ENCODE data around the gene ADGRD2. TPM values are rescaled to one million over a fixed set of nuclear protein-coding genes. Genes with fewer than 3 reads are reported as not detected.

The ADGRD2 gene
- total RNA-seq, 1 experiment from 2014 or later: not detected

DNA sequence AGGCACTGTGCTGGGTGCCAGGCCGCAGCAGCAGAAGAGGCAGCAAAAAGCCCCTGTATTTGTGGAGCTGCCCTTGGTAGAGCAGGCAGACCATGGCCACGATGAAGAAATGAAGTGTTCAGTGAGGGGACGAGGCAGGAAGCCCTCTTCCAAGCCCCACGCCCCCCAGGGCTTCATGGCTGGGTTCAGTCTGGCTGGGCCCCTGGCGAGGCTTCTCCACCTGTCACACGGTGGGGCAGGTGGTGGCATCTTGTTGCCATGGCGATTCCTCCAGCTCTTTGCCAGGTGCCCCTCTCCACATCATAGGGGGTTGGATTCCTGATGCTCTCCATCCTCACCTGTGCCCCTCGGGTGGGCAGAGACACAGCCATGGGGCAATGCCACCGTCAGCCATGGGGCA, 21.5 kb downstream of the ADGRD2 start:
- no peak for TF ChIP-seq EZH2phosphoT487 (IDR thresholded peaks at IDR 0.05; ENCODE audit: borderline replicate concordance, low read length)
- TF ChIP-seq, protein P1, sequence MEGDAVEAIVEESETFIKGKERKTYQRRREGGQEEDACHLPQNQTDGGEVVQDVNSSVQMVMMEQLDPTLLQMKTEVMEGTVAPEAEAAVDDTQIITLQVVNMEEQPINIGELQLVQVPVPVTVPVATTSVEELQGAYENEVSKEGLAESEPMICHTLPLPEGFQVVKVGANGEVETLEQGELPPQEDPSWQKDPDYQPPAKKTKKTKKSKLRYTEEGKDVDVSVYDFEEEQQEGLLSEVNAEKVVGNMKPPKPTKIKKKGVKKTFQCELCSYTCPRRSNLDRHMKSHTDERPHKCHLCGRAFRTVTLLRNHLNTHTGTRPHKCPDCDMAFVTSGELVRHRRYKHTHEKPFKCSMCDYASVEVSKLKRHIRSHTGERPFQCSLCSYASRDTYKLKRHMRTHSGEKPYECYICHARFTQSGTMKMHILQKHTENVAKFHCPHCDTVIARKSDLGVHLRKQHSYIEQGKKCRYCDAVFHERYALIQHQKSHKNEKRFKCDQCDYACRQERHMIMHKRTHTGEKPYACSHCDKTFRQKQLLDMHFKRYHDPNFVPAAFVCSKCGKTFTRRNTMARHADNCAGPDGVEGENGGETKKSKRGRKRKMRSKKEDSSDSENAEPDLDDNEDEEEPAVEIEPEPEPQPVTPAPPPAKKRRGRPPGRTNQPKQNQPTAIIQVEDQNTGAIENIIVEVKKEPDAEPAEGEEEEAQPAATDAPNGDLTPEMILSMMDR (conservative IDR thresholded peaks at IDR 0.05; ENCODE audit: low read depth, low read length): no peak
- TF ChIP-seq EZH2 (IDR thresholded peaks at IDR 0.05; ENCODE audit: low read length, unreplicated experiment): no peak
- BruUV-seq (replicated peaks): no TSS peak
- H3K4me3 ChIP-seq (ENCODE audit: low read length): no peak overlapping the region
- no peak overlapping the region for H3K4me2 ChIP-seq (ENCODE audit: low read length)
- ChIA-PET POLR2A (ENCODE audit: unreplicated experiment) (no interaction called here), CTCF (no interaction called here)
- no peaks in the 10 kb centered on the region for H3K9me2 ChIP-seq (replicated peaks; ENCODE audit: low read length)
- H4K20me1 ChIP-seq (ENCODE audit: low read length): no peaks in the 10 kb centered on the region
- no peak overlapping the region for H3K9ac ChIP-seq (ENCODE audit: low read length)
- H3K79me2 ChIP-seq (ENCODE audit: low read length): no peaks in the 10 kb centered on the region
- no peaks in the 10 kb centered on the region for H3K27me3 ChIP-seq (ENCODE audit: low read length)
- H3F3A ChIP-seq (ENCODE audit: low read length, unreplicated experiment): no peaks in the 10 kb centered on the region
- ATAC-seq (no peak), DNase-seq (no peak)
- no peaks in the 10 kb centered on the region for H3K36me3 ChIP-seq (ENCODE audit: low read depth, low read length)
- no peaks in the 10 kb centered on the region for H3K4me1 ChIP-seq (ENCODE audit: insufficient read depth, low read length)
- H3K27ac ChIP-seq (ENCODE audit: low read length): no peak overlapping the region
- no peaks in the 10 kb centered on the region for H3K9me3 ChIP-seq (ENCODE audit: low read length)
- intact Hi-C loops (cut with micrococcal nuclease): no loop called here
- H2AFZ ChIP-seq (ENCODE audit: low read length): no peak overlapping the region

DNA sequence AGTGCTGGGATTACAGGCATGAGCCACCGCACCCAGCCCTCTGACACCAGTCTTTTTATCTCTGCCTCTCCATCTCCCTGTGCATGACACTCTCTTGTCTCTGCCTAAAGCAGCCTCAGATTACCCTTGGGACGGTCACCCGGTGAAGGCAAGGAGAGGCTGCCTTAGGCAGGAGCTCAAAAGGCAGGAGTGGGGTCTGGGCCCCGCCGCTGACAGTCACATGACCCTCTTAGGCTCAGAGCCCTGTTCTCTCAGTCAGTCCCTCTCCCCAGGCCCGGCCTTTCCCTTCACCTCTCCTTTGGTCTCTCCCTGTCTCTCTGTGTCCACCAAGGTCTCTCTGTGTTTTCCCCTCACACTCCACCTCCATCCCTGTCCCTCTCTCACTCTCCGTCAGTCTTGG, 22.5 kb downstream of the ADGRD2 start:
- H3K9me3 ChIP-seq (ENCODE audit: low read length): no peaks in the 10 kb centered on the region
- ATAC-seq: no peak
- no peak for TF ChIP-seq EZH2phosphoT487 (IDR thresholded peaks at IDR 0.05; ENCODE audit: borderline replicate concordance, low read length)
- no peak for TF ChIP-seq EZH2 (IDR thresholded peaks at IDR 0.05; ENCODE audit: low read length, unreplicated experiment)
- TF ChIP-seq, protein P1 (conservative IDR thresholded peaks at IDR 0.05; ENCODE audit: low read depth, low read length): no peak
- H3K79me2 ChIP-seq (ENCODE audit: low read length): no peaks in the 10 kb centered on the region
- no peaks in the 10 kb centered on the region for H3K9me2 ChIP-seq (replicated peaks; ENCODE audit: low read length)
- H3K4me3 ChIP-seq (ENCODE audit: low read length): no peak overlapping the region
- H2AFZ ChIP-seq (ENCODE audit: low read length): no peak overlapping the region
- no peaks in the 10 kb centered on the region for H3K36me3 ChIP-seq (ENCODE audit: low read depth, low read length)
- POLR2A ChIA-PET (ENCODE audit: unreplicated experiment): no interaction called here
- DNase-seq: no peak
- H4K20me1 ChIP-seq (ENCODE audit: low read length): no peaks in the 10 kb centered on the region
- H3K4me1 ChIP-seq (ENCODE audit: insufficient read depth, low read length): no peaks in the 10 kb centered on the region
- H3K27ac ChIP-seq (ENCODE audit: low read length): no peak overlapping the region
- no peaks in the 10 kb centered on the region for H3K27me3 ChIP-seq (ENCODE audit: low read length)
- intact Hi-C loops (cut with micrococcal nuclease): no loop called here
- H3K9ac ChIP-seq (ENCODE audit: low read length): no peak overlapping the region
- H3F3A ChIP-seq (ENCODE audit: low read length, unreplicated experiment): no peaks in the 10 kb centered on the region
- CTCF ChIA-PET: no interaction called here
- no TSS peak for BruUV-seq (replicated peaks)
- no peak overlapping the region for H3K4me2 ChIP-seq (ENCODE audit: low read length)

DNA sequence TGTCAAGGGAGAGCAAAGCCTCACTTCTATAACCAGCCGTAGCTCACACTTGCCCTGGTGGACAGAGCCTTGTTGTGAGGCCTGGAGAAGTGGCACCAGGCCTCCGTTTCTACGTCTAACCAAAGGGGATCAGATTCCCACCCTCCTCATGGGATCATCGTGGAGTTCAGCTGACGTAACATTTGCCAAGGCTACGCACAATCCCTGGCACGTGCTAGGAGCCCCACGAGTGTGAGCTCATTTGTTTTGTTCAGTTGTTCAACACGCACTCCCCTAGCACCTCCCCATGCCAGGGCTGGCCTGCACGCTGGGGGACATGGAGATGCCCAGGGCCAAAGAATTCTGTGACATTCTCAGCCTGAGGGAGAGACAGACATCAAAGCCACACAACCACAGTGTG, 23.1 kb downstream of the ADGRD2 start:
- no peaks in the 10 kb centered on the region for H3K9me2 ChIP-seq (replicated peaks; ENCODE audit: low read length)
- no peaks in the 10 kb centered on the region for H3K9me3 ChIP-seq (ENCODE audit: low read length)
- no peak overlapping the region for H3K9ac ChIP-seq (ENCODE audit: low read length)
- DNase-seq (no peak), ATAC-seq (no peak)
- H3K4me1 ChIP-seq (ENCODE audit: insufficient read depth, low read length): no peaks in the 10 kb centered on the region
- no peak overlapping the region for H2AFZ ChIP-seq (ENCODE audit: low read length)
- H3K79me2 ChIP-seq (ENCODE audit: low read length): no peaks in the 10 kb centered on the region
- H4K20me1 ChIP-seq (ENCODE audit: low read length): no peaks in the 10 kb centered on the region
- ChIA-PET POLR2A (ENCODE audit: unreplicated experiment) (no interaction called here), CTCF (no interaction called here)
- no peaks in the 10 kb centered on the region for H3K36me3 ChIP-seq (ENCODE audit: low read depth, low read length)
- intact Hi-C loops (cut with micrococcal nuclease): no loop called here
- no peaks in the 10 kb centered on the region for H3F3A ChIP-seq (ENCODE audit: low read length, unreplicated experiment)
- no peak overlapping the region for H3K4me2 ChIP-seq (ENCODE audit: low read length)
- TF ChIP-seq, protein P1 (conservative IDR thresholded peaks at IDR 0.05; ENCODE audit: low read depth, low read length): no peak
- TF ChIP-seq EZH2 (IDR thresholded peaks at IDR 0.05; ENCODE audit: low read length, unreplicated experiment) (no peak), EZH2phosphoT487 (IDR thresholded peaks at IDR 0.05; ENCODE audit: borderline replicate concordance, low read length) (no peak)
- no peak overlapping the region for H3K27ac ChIP-seq (ENCODE audit: low read length)
- H3K4me3 ChIP-seq (ENCODE audit: low read length): no peak overlapping the region
- BruUV-seq (replicated peaks): no TSS peak
- no peaks in the 10 kb centered on the region for H3K27me3 ChIP-seq (ENCODE audit: low read length)

Measured in PC-3 (cell line).